RPMI7951 (cell line): Measurements from ENCODE around the gene CAMK2A. TPM values are rescaled to one million over a fixed set of nuclear protein-coding genes. Genes with fewer than 3 reads are reported as not detected.
A peak's percentile ranks its signal among the peaks of the same experiment; 100 is the strongest.
"Not testable (repeated sequence)": the region's sequence is repeated elsewhere in the genome, so short reads cannot be mapped to it uniquely, and the experiment has no call there.

Source experiments
- DNase-seq: peaks from one replicate; pipeline ENCODE4 v3.0.0-alpha.2; 2012; ENCODE audit warnings: low read depth
- total RNA-seq: library from RNA; depleted of rRNA; stranded (reverse); fragments of >200 nt; shearing (Covaris generic); gene quantifications from 2 replicates; pipeline ENCODE4 v1.2.3, GENCODE V29; 2014

The CAMK2A gene
- total RNA-seq, 1 experiment from 2014 or later: 0.60 TPM

DNA sequence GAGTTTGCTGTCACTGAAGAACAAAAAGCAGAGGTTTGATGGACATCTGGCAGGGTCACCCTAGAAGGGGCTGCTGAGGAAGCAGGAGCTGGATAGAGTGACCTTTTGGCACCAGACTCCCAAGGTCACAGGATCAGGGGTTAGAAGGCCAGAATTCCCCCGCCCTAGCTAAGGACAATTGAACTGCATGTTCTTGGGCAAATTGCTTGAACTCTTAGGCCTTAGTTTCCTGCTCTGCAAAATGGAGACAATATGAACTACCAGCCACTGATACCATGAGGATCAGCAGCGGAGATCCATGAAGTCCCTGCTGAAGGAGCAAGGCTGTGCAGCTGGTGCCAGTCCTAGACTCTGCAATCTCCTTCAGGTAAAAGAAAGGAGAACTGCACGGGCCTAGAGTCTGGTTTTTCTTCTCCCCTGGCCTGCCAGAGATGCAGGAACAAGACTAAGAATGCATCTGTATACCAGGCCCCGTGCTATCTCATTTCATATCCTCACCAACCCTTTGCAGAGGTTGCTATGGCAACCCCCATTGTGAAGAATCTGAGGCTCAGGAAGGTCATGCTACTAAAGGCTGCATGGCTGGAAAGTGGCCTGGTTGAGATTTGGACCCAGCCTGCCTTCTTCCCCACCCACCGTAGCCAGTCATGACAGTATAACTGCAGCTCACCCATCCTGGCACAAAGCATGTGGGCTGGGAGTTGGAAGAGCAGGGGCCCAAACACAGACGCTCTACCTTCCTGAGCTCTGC is 33.7 kb downstream of the CAMK2A start:
- no peak for DNase-seq

DNA sequence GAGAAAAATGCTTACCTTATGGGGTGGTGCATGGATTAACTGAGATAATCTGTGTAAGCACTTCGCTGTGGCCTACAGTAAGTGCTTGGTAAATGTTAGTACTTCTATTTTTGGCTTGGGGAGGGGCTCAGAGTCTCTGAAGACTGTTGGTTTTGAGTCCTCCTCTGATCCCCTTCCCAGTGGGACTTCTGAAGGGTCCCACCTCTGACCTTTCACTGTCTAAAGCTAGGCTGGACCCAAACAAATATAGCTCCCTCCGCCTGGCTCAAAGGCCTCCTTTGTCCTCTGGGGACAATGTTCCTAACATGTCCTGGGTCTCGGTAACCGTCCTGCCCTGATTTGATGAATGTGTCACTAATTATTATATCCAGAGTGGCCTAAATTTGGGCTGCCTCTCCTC is 34.8 kb downstream of the CAMK2A start:
- no peak for DNase-seq

- no peak for DNase-seq
Observed at GRCh38 chr5:150254363-150254762, 35.2 kb downstream of the CAMK2A start.

DNA sequence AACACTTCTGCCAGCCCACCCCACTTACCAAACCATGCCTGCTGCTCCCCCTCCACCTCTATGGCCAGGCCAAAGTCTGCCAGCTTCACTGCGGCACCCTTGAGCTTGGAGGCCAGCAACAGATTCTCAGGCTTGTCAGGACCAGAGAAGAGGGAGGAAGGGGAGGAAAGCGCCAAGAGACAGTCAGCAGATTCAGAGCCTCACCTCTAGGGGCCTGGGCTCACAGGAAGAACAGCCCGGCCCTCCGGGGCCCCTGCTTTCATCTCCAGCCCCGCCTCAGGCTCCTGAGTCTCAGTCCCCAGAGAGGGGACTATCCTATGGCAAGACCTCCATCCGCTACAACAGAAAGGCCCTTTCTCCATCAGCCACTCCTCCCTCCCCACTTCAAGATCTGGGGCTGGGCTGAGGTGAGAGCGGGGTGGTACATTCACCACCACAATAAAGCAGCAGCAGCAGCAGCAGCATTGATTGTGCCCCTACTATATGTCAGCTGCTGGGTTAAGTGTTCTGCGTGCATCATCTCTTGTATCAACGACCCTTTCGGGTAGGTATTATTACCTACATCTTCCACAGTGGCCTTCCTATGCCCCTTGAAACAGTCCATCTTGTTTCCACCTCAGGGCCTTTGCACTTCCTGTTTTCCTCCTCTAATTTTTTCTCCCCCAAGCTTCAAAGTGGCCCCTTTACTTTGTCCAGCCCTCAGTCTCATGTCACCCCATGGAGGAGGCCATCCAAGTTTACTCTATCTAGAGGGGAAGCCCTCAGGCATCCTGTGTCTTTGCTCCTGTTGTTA is 36.0 kb downstream of the CAMK2A start:
- no peak for DNase-seq

- no peak for DNase-seq
Observed at GRCh38 chr5:150252489-150252888, 37.1 kb downstream of the CAMK2A start.

- DNase-seq: no peak
Observed at GRCh38 chr5:150251504-150251903, 38.1 kb downstream of the CAMK2A start.

DNA sequence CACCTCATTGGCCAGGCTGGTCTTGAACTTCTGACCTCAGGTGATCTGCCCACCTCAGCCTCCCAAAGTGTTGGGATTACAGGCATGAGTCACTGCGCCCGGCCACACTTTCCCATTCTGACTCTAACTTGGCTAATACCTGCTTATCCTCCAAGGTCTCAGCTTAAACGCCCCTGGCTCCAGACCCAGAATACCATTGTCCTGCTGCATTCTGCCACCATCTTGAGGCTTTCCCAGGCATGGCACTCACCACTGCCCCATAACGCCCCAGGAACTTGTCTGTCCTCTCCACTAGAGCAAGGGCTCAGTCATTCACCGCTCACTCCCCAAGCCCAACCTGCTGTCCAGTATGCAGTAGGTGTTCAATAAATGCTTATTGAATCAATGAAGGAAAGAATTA is 39.8 kb downstream of the CAMK2A start:
- no peak for DNase-seq

DNA sequence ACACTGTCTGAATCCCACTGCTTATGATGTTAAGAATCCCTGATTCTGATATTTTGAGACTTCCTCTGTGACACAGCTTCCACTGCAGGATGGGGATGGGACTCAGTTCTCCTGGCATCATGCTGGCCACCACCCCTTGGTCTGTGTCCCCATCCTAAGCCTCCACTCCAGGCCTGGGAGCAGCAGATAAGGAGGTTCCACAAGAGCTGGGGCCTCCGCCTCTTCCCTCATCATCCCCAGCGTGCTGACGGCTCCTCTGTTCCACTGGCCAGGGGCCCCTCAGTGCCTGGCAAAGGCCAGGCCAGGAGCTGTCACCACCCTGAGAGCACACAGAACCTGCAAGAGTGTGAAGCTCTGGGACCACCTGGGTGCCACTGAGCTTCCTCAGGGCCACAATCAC is 40.6 kb downstream of the CAMK2A start:
- DNase-seq: no peak

DNA sequence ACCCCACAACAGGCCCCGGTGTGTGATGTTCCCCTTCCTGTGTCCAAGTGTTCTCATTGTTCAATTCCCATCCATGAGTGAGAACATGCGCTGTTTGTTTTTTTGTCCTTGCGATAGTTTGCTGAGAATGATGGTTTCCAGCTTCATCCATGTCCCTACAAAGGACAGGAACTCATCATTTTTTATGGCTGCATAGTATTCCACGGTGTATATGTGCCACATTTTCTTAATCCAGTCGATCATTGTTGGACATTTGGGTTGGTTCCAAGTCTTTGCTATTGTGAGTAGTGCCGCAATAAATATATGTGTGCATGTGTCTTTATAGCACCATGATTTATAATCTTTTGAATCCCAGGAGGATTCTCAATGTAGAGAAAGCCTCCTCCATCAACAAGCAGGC is 41.1 kb downstream of the CAMK2A start:
- not testable (repeated sequence) for DNase-seq

DNA sequence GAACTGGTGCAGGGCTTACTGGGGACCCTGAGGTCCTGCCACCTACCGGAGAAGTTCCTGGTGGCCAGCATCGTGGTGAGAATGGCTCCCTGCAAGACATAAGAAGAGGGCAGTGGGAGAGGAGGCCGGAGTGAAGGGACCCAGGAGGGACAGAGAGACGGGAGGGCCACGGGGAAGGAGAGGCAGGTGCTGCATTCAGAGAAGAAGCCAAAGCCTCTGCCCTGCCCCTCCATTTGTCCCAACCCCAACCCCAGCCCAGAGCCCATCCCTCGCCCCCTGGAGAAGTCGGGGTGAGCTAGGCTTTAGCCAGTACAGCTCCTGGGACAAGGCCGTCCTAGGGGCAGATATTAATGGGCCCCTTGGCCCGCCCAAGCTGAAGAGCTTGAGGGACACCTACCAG is 41.8 kb downstream of the CAMK2A start:
- DNase-seq: no peak

- DNase-seq: no peak
Observed at GRCh38 chr5:150246835-150247234, 42.7 kb downstream of the CAMK2A start.

- DNase-seq: no peak
Observed at GRCh38 chr5:150246429-150246828, 43.1 kb downstream of the CAMK2A start.

- no peak for DNase-seq
Observed at GRCh38 chr5:150245808-150246207, 43.8 kb downstream of the CAMK2A start.

- DNase-seq: peak; percentile 84
Observed at GRCh38 chr5:150245111-150245789, 44.3 kb downstream of the CAMK2A start.

DNA sequence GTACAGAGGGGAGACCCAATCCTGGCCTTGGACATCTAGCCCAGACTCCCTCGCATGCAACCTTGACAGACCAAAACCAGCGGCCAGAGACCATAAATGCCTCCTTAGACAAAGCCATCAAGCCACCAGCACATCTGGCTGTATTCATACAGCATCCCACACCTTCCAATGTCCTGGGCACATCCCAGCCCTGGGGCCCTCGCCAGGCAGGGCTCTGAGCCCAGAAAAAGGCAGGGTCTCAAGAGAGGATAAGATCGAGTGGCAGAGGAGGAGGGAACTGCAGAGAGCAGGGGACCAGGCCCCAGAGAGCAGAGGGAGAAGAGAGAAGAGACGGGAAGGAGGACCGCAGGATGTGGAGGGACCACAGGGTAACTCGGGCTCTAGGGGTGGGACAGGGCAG is 45.4 kb downstream of the CAMK2A start:
- no peak for DNase-seq

GRCh38 chr5:150243590-150243989 is 46.0 kb downstream of the CAMK2A start:
- no peak for DNase-seq

- DNase-seq: no peak
Observed at GRCh38 chr5:150242251-150242894, 47.2 kb downstream of the CAMK2A start.

DNA sequence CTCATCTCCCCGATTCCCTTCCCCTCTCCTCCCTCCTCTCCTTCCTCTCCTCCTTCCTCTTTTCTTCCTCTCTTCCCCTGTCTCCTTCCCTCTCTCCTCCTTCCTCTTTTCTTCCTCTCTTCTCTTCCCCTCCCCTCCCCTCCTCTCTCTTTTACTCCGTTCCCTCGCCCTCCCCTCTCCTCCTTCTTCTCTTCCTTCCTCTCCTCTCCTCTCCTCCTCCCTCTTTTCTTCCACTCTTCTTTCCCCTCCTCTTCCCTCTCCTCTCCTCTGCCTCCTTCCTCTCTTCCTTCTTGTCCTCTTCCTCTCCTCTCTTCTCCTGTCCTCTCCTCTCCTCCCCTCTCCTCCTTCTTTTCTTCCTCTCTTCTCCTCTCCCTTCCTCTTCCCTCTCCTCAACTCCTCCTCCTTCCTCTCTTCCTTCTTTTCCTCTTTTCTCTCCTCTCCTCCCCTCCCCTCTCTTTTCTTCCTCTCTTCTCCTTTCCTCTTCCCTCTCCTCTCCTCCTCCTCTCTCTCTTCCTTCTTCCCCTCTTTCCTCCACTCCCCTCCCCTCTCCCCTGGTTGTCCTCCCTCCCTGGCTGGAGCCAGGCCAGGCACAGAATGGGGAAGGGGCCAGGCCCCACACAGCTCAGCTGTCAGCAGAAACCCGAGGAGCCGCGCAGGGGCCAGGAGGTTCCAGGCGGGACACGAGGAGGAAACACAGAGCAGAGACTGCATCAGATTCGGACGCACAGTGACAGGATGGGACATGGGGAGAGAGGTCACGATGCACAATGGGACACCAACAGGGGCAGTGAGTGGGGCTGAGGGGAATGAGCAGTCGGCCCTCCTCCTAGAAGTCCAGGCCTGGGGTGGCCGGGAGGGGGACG is 48.0 kb downstream of the CAMK2A start:
- no peak for DNase-seq

DNA sequence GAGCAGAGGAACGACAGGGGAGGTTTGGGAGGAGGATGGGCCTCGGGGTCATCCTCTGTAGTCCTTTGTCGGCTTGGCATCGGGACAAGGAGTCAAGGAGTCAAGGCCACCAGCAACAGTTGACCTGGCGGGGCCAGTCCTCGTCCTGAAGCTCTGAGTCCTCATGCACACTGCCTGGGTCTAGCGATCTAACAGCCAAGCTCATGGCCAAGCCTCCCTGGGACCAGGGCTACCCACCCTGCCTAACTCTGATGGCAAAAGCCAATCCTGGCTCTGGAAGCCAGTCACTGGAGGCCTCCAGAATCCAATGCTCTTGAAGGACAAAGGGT is 49.8 kb downstream of the CAMK2A start:
- DNase-seq: no peak

GRCh38 chr5:150239099-150239793 is 50.3 kb downstream of the CAMK2A start:
- DNase-seq: no peak

GRCh38 chr5:150238646-150239045 is 50.9 kb downstream of the CAMK2A start:
- no peak for DNase-seq
